GM21723 (cell line): ENCODE results near the gene ARL8B.
"Not testable (repeated sequence)": the region's sequence is repeated elsewhere in the genome, so short reads cannot be mapped to it uniquely, and the experiment has no call there.

ENCODE experiments used
- ATAC-seq: cut with Tn5 transposase; IDR thresholded peaks from one replicate; pipeline ENCODE4 v1.9.1; 2021; ENCODE audit warnings: mild to moderate bottlenecking, moderate library complexity; ENCODE audit not compliant: unreplicated experiment

The ARL8B gene

DNA sequence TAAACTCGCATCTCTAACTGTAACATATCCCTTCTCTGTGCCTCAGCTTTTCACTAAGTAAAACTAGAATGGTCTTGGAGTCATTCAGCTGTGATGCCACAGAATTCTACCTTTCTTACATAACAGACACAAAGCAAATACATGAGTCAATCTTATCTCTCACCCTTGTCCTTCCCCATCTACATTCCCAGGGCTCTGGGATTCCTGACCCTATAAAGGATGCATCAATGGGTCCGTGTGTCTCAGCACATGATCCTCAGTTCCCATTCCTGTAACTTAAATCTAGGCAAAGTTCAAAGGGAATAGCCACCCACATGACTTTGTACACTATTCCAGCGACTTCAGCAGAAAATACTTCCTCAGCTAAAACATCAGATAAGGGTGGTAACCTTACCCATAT lies 11.8 kb upstream of the ARL8B start:
- ATAC-seq, result no peak

DNA sequence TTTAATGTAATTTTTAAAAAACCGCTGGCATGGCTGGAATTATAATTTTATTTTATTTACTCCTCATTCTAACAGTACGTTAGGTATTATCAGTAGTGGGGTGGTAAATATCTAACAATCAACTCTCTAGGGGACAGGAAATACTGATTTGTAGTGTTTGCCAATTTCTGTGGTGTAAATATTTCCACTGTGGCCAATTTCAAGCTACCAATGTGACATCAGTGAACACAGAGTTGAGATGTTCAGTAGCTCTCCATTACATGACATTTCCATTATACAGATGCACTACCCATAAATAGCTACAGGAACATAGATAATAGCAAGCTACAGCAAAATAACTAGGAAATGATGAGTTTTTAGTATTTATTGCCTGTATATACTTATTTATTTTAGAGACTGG lies 10.0 kb upstream of the ARL8B start:
- no peak for ATAC-seq

DNA sequence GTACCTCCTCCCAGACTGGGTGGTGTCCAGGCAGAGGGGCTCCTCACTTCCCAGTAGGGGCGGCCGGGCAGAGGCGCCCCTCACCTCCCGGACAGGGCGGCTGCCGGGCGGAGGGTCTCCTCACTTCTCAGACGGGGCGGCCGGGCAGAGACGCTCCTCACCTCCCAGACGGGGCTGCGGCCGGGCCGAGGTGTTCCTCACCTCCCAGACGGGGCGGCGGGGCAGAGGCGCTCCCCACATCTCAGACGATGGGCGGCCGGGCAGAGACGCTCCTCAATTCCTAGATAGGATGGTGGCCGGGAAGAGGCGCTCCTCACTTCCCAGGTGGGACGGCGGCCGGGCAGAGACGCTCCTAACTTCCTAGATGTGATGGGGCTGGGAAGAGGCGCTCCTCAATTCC lies 8.4 kb upstream of the ARL8B start:
- not testable (repeated sequence) for ATAC-seq

DNA sequence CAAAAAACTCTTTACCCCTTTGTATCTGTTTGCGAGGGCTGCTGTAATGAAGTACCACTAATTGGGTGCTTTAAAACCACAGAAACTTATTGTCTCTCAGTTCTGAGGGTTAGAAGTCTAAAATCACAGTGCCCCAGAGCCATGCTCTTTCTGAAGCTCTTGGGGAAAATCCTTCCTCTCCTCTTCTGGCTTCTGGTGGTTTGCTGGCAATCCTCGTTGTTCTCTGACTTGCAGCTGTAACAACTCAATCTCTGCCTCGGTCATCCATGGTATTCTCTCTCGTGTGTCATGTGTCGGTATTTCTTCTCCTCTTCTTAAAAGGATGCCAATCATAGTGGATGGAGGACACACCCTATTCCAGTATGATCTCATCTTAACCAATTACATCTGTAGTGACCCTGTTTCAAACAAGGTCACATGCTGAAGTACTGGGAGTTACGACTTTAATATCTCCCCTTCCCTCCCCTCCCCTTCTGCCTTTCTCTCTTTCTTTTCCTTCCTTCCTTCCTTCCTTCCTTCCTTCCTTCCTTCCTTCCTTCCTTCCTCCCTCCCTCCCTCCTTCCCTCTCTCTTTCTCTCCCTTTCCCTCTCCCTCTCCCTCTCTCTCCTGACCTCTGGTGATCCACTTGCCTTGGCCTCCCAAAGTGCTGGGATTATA lies 6.5 kb upstream of the ARL8B start:
- peak; percentile 65 for ATAC-seq

DNA sequence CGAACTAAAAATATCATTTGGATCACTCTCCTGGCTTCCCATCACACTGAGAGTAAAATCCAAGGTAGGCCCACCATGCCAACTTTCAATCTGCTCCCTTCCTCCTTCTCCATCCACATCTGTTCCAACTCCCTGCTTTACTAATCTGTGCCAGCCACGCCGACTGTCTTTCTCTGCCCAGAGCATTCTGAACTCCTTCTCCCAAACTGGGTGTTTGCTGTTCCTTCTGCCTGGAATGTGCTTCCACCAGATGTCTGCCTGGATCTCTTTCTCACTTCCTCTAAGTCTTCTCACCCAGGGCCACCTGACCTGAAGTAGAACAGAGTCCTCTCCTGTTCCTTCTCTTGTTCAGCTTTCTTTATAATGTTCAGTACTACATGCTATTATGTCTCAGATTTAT lies 5.6 kb upstream of the ARL8B start:
- ATAC-seq, result no peak

DNA sequence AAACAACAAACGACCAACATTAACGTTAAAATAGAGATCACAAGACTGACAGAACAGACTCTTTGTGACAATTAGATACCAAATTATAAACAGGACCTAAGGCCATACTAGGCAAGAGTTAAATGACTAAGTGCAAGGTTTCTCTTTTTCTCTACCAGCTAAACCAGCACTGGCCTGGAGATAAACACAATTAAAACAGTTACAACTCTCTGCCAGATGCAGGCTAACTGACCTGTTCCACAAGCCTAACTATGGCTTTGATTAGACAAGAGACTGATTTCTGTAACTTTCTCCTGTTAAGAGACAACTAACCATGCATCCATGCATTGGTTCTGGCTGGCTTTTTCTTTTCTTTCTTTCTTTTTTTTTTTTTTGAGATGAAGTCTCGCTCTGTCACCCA lies 1.6 kb upstream of the ARL8B start:
- no peak for ATAC-seq

DNA sequence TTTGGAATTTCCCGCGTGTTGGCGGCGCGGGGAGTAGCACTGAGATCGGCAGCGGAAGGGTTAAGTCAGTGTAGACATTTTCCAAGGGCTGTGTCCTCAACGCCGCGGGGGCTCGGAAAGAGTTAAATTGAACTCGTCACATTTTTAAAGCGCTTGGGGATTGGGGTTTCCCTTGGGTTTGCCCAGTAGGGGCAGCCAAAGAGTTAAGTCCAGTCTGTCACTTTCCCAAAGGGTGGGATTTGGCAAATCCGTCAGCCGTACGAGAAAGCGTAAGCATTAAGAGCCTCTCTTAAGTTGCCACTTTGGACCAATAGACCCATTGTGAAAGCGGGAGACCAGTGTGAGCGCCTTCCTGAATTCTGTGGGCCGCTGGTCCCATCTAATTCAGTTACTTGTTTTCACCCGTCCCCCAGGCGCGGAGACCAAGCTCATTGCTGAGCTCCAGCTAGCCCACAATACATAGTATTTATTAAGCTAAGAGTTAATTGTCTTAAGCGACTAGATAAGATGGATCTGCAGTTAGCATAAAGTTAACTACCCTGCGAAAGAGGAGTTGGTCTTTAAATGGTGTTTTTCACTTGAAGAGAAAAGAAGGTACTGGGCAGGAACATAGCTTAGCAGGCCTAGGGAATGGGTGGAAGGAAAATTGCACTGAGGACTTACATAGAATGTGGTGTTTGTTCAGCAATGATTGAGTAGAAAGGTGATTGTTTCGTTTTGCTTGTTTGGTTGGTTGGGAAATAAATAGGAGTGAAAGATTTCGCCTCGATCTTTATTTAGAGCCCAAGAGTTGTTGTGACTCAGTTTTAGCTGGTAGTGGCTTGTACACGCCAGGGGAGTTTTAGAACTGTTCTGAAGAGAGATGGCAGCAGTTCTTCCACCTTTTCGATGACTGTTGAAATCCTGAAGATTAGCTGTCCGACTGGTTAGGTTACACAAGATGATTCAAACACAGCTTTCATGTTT lies 932 bp downstream of the ARL8B start:
- peak; percentile 25 for ATAC-seq

DNA sequence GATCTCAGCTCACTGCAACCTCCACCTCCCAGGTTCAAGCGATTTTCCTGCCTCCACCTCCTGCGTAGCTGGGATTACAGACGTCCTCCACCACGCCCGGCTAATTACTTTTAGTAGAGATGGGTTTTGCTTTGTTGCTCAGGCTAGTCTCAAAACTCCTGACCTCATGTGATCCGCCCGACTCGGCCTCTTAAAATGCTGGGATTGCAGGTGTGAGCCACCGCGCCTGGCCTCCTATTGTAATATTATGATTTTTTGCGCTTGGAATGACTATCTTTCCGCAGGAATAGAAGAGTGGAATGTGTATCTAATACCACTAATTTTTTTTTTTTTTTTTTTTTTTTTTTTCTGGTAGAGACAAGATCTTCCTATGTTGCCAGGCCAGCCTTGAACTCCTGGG lies 1.8 kb downstream of the ARL8B start:
- ATAC-seq, result no peak

DNA sequence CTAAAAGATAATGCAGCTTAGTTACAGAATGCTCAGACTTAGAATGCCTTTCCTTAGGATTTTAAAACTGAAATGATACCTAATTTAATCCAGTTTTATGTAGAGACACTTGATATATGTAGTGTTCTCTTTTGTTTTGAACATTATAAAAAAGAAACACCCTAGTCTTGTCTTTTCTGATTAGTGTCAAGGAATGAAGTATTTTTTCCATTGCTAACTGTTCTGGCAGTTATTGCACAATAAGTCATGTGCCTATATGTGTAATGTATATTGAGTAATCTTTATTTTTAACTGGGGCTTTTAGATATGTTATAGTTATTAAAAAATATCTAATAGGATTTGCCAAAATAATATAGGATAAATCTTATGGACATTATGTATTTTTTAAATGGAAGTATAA lies 4.5 kb downstream of the ARL8B start:
- ATAC-seq, result no peak

DNA sequence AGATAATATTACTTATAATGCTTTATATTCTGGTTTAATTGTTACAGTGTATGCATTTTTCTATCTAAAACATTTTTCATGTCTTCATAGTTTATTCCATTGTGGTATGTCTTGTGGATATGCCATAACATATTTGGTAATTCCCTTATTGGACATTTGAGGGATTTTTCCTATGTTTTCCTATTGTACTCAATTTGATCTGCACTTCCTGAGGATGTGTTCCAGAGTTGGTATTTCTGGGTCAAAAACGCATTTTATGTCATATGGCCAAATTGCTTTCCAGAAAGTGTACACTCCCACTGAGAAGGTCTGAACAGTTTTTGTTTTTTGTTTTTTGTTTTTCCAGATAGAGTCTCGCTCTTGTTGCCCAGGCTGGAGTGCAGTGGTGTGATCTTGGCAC lies 6.8 kb downstream of the ARL8B start:
- ATAC-seq, result no peak

DNA sequence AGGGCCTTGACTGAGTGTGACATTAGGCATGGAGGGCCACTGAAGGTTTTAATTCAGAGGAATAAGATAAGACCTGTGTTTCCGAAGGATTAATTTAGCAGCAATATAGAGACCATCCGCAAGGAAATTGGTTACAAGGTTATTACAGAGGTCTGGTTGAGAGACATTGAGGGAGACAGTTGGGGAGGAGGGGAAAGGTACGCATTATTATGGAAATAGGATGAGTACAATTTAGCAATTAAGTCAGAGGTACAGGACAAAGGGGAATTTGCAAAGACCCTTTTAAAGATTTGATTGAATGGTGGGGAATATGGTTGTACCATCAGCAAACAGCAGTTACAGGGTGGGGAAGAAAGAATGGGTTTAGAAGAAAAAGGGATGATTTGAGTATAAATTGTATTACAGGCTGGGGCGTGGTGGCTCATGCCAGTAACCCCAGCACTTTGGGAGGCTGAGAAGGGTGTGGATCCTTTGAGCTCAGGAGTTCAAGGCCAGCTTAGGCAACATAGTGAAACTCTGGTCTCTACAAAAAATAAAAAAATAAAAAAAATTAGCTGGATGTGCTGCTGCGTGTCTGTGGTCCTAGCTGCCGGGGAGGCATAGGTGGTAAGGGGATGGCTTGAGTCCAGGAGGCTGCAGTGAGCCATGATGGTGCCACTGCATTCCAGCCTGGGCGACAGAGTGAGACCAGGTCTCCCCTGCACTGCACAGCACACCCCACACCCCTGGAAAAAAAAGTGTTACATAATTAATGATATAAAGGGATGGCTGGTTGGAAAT lies 11.3 kb downstream of the ARL8B start:
- no peak for ATAC-seq

DNA sequence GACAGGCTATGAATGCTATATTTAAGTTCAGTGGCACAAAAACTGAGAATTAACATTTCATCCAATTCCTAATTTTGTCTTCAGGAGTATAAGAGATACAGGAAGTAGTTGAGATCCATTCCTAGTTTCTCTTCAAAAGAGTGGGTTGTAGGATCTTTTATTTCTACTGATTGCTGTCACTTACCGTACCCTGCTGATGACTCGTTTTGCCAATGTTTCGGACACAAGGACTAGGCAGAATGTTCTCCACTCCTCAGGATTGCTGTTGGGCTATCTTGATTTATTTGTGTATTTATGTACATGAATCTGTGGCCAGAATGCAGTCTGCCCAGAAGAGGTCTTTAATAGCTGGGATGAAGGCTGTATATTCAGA lies 11.9 kb downstream of the ARL8B start:
- no peak for ATAC-seq

DNA sequence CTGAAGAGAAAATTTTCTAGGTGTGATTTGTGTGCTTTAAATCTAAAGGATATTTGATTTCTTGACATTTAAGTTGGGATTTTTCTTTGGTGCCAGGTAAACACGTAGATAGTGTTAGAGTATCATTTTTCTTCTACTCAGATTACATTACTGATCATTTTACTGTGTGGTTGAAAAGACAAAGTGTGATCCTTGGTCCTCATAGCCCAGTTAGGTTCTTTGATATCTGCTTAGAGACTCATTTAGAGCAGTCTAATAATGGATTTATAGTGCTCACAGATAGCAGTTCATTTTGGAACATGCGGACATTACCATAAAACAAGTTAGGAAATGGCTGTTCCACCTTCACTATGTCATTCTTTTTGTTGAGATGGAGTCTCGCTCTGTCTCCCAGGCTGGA lies 12.4 kb downstream of the ARL8B start:
- ATAC-seq, result no peak

DNA sequence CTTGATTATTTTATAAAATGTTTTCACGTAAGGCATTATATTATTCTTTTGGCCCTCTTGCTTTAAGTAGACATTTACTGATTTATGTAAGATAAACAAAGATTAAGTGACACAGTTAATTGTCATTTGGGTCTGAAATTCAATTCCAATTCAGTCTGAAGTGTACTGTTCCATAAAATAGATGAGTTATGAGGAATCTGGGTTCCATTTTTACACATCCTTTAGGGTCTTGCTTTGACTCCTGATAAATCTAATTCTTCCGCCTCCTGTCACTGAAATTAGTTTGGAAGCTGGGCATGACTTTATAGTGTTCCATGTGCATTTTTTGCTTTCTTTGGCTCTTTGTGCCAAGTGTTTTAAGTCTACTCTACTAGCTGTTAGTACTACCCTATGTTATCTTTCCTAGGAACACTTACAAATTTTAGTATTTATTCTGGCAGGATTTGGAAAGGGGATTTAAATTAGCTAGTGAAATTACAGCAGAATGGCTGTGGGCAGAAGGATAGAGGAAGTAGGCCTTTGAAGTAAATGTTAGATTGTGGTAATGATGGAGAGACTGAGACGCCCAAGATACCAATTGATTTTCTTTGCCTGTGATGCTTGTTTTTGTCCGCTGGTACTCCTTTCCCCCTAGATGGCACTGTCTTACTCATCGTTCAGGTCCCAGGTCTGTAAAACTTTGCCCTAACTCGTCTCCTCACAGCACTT lies 14.3 kb downstream of the ARL8B start:
- peak; percentile 68 for ATAC-seq

DNA sequence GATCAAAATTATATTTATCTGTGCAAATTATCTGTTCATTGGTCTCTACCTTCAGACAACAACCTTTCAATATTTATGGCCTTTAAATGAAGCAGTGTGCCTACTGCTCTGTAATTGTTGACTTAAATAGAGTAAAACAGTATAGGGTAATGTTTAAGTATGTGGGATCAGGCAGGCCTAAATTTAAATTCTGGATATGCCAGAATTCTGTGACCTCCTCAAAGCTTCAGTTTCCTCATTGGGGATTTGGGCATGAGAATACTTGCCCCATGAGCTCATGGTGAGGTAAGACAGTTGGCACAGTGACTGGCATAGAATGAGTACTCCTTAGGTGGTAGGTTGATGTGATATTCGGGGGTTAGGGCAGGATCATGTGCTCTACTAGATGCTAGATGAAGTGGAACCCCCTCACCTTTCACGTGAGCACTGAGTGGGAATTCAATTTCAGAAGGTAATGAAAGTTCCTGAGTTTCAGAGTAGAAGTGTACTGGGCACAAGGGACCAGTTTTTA lies 14.9 kb downstream of the ARL8B start:
- ATAC-seq, result peak; percentile 31

DNA sequence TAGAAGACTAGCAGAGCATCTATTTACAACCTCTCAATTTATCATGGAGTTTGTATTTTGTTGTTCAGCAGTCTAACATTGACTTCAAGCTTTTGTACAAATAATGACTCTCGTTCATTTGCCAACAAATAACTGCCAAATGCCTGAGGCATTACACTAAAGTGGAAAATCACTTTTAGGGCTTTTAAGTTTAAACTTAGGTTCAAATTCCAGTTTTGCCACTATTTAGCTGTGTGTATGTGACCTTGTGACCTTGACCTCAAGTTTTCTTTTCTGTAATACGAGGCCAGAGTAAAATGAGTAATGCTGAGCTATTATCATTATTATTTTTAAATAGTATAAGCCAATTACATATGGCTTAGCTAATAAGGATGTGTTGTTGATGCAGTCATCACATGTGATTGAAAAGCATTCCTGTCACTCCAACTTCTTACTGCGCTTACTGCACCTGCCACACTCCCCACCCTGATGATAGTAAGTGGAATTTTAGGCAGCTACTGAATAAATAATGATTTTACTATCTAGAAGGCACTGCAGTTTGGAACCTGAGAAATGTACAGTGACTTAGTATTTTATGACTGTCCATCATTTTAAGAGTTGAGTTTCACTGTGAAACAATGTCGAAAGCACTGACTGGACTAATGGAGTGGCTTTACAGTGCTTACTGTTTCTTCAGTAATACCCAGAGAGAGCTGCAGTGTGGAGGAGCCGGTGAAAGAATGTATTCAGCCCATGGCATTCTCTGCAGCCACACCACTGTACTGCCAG lies 16.3 kb downstream of the ARL8B start:
- no peak for ATAC-seq

DNA sequence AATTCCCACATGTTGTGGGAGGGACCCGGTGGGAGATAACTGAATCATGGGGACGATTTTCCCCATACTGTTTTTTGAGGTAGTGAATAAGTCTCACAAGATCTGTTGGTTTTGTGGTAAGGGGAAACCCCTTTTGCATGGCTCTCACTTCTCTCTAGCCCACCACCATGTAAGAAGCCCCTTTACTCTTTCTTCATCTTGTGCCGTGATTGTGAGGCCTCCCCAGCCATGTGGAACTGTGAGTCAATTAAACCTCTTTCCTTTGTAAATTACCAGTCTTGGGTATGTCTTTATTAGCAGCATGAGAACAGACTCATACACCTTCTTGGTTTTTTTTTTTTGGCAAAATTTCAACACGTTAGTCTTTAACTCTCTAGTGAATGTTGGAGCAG lies 18.1 kb downstream of the ARL8B start:
- ATAC-seq, result peak; percentile 44

DNA sequence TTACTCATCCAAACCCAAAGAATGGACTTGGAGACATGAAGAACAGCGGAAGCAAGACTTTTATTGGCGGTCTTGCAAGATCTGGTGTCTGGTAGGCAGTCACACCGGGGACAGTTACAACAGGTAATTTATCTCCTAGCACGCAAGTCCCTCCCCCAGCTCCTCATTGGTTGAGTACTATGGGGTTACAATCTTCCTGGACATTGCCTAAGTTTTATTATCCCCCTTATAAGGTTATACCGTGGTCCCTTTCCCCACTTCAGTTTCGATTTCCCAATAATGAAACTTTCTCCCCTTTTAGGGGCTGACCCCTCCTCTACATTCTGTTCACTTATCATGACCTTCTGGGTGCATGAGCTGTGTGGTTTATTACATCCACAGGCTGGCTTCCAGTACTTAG lies 18.7 kb downstream of the ARL8B start:
- no peak for ATAC-seq

DNA sequence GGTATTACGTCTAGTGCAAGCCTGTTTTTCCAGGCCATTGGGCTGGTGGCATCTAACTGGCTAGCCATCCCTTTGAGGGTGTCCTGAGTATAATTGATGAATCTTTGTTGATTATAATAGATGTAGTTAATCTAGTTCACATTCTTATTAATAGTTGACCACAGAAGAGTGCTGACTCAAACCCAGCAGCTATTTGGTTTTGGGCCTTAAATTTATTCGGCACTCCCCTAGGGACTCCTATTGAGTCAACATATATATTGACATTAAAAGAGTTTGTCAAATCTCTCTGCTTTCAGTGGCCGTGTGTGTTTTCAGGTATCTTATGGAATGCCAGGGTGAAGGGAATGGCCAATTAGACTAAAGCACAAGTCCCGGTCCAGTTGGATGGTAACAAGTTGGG lies 19.7 kb downstream of the ARL8B start:
- ATAC-seq, result no peak

DNA sequence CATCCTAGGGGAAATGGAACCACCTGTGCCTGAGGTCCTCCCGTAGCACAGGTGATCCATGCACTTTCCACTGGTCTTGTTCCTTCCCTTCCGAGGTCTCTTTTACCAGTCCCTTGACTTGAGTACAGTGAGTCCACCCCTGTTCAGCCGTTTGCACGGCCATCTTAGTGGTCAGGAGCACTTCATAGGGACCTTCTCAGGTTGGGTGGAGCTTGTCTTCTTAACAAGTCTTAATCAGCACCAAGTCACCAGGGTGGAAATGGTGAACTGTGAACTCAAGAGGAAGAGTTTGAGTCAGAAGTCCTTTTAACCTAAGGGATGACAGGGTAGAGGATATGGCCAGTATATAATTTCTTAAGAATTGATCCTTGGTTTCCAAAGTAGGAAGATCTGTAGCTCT lies 21.4 kb downstream of the ARL8B start:
- ATAC-seq, result no peak
